Liver (tissue), 9 donors: ENCODE measurements around the gene SLC39A3. TPM values are rescaled to one million over a fixed set of nuclear protein-coding genes. Genes with fewer than 3 reads are reported as not detected.

Experiments used
- DNase-seq: peaks from one replicate; pipeline ENCODE4 v3.0.0-alpha.2; 2017; ENCODE audit warnings: low spot score
- H3K27ac ChIP-seq, 2 donors: one replicate each; pipeline ENCODE4 v1.7.0; 2013; ENCODE audit warnings: inconsistent platforms in 2 of 2, low read length in 2 of 2, control low read depth in 1 of 2, low read depth in 1 of 2, mild to moderate bottlenecking in 1 of 2
- H3K27me3 ChIP-seq, 4 donors: one replicate each; pipeline versions ENCODE4 v1.6.1 to v1.7.0; 2013; ENCODE audit warnings: low read length in 3 of 4, inconsistent platforms in 1 of 4, mild to moderate bottlenecking in 1 of 4, moderate library complexity in 1 of 4; ENCODE audit not compliant: control insufficient read depth in 4 of 4, insufficient read depth in 4 of 4
- H3K36me3 ChIP-seq, 4 donors: one replicate each; pipeline versions ENCODE4 v1.6.1 to v1.7.0; 2013; ENCODE audit warnings: low read length in 3 of 4, mild to moderate bottlenecking in 3 of 4, low read depth in 1 of 4, moderate library complexity in 1 of 4; ENCODE audit not compliant: control insufficient read depth in 4 of 4, insufficient read depth in 3 of 4
- H3K4me1 ChIP-seq, 4 donors: one replicate each; pipeline versions ENCODE4 v1.6.1 to v1.7.0; 2013; ENCODE audit warnings: low read length in 3 of 4, mild to moderate bottlenecking in 3 of 4, moderate library complexity in 1 of 4; ENCODE audit not compliant: control insufficient read depth in 4 of 4, insufficient read depth in 4 of 4
- H3K4me3 ChIP-seq, 3 donors: one replicate each; pipeline versions ENCODE4 v1.6.1 to v1.7.0; 2013; ENCODE audit warnings: low read length in 3 of 3, control low read depth in 1 of 3, low read depth in 1 of 3, mild to moderate bottlenecking in 1 of 3
- H3K9ac ChIP-seq, 2 donors: one replicate each; pipeline ENCODE4 v1.7.0; 2013; ENCODE audit warnings: low read length in 2 of 2, mild to moderate bottlenecking in 2 of 2, moderate library complexity in 2 of 2, control low read depth in 1 of 2, low read depth in 1 of 2
- H3K9me3 ChIP-seq, 4 donors: one replicate each; pipeline versions ENCODE4 v1.6.1 to v1.7.0; 2013; ENCODE audit warnings: low read length in 3 of 4; ENCODE audit not compliant: control insufficient read depth in 4 of 4
- ATF3 ChIP-seq: IDR thresholded peaks from 2 replicates; pipeline ENCODE4 v1.6.1; 2016; ENCODE audit warnings: antibody characterized with exemption
- CTCF ChIP-seq: fragments of 150-350 bp; IDR thresholded peaks from 2 replicates; pipeline ENCODE4 v1.5.1; 2017; ENCODE audit warnings: improper control_type of control experiment, low read depth, low read length; ENCODE audit not compliant: missing input control
- FOXA1 ChIP-seq: IDR thresholded peaks from 2 replicates; pipeline ENCODE4 v1.6.1; 2016; ENCODE audit warnings: antibody characterized with exemption
- FOXA2 ChIP-seq: IDR thresholded peaks from 2 replicates; pipeline ENCODE4 v1.6.1; 2016; ENCODE audit warnings: antibody characterized with exemption
- GABPA ChIP-seq, 2 donors: IDR thresholded peaks in 1 of 2; conservative IDR thresholded peaks in 1 of 2; 2 replicates each; pipeline ENCODE4 v1.6.1; 2016; ENCODE audit warnings: antibody characterized with exemption in 2 of 2, mild to moderate bottlenecking in 1 of 2, moderate library complexity in 1 of 2
- HNF4A ChIP-seq, 2 donors: conservative IDR thresholded peaks; 2 replicates each; pipeline ENCODE4 v1.6.1; 2016; ENCODE audit warnings: antibody characterized with exemption in 2 of 2, mild to moderate bottlenecking in 2 of 2
- HNF4G ChIP-seq: IDR thresholded peaks from 2 replicates; pipeline ENCODE4 v1.6.1; 2016; ENCODE audit warnings: antibody characterized with exemption
- JUND ChIP-seq, 2 donors: IDR thresholded peaks; 2 replicates each; pipeline ENCODE4 v1.6.1; 2016; ENCODE audit warnings: antibody characterized with exemption in 2 of 2
- RAD21 ChIP-seq, 2 donors: IDR thresholded peaks; 2 replicates each; pipeline ENCODE4 v1.6.1; 2016; ENCODE audit warnings: antibody characterized with exemption in 2 of 2, mild to moderate bottlenecking in 2 of 2
- SP1 ChIP-seq: IDR thresholded peaks from 2 replicates; pipeline ENCODE4 v1.6.1; 2018; ENCODE audit warnings: antibody characterized with exemption, mild to moderate bottlenecking
- TAF1 ChIP-seq: conservative IDR thresholded peaks from 2 replicates; pipeline ENCODE4 v1.6.1; 2016; ENCODE audit warnings: antibody characterized with exemption, mild to moderate bottlenecking
- ZBTB33 ChIP-seq: IDR thresholded peaks from 2 replicates; pipeline ENCODE4 v1.6.1; 2016; ENCODE audit warnings: antibody characterized with exemption
- WGBS: extraction: QIAGEN DNeasy Blood & Tissue Kit; methylation state at CpG from one replicate; pipeline ENCODE4 v1.1.7; 2013; 5-methylcytosine and 5-hydroxymethylcytosine counted together
- polyA plus RNA-seq, 2 donors: library from polyadenylated mRNA; stranded (reverse) in 1 of 2; unstranded in 1 of 2; fragments of 200-250 nt in 1 of 2; fragments of >200 nt in 1 of 2; fragmentation: Nextera tagmentation in 1 of 2; extraction: Ambion mirVana in 1 of 2; gene quantifications; one replicate each; pipeline versions ENCODE4 v1.2.1 to v1.2.3, GENCODE V29; 2013 to 2015
- total RNA-seq, 2 donors: library from RNA; depleted of rRNA; stranded (reverse); fragments of >200 nt; gene quantifications; one replicate each; pipeline ENCODE4 v1.2.3, GENCODE V29; 2014
- TF ChIP-seq, protein P1 (sequence below): IDR thresholded peaks from 2 replicates; pipeline ENCODE4 v1.6.1; 2016; ENCODE audit warnings: antibody characterized with exemption
- TF ChIP-seq, protein P2 (sequence below): IDR thresholded peaks from 2 replicates; pipeline ENCODE4 v1.6.1; 2016; ENCODE audit warnings: antibody characterized with exemption, mild to moderate bottlenecking
- donor health status: healthy.
- donor health status: healthy.
- donor health status: healthy.
- donor health status: healthy.
- donor health status: healthy.

The SLC39A3 gene
- total and polyA plus RNA-seq, 4 donors = 19.8 to 29.0 (median 24.2) TPM

DNA sequence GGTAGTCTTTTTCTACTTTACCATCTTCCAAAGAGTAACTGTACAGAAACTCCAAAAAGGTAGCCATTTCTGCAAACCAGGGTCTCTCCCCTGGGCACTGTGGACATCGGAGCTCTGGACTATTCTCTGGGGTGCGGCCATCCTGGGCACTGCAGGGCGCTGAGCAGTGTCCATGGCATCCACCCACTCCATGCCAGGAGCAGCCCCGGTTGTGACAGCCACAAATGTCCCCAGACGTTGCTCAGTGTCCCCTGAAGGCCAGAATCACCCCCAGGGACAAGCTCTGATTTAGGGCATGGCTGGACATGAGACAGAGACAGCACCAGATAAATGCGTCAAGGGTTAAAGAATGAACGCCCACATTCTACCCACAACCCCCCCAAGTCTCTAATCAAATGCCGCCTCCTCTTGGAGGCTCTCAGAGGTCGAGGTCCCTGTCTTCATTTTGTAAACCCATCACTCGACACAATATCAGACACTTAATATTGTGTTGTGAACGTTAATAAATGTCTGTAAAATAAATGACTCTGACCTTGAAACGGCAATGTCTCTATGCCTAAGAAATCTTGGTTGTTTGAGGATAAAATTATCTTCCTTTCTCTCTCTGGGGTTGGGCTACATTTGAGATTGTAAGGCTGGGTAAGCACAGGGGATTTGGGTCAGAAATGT is 46.2 kb downstream of the SLC39A3 start:
- no peak overlapping the region for H3K27ac ChIP-seq
- no peaks in the 10 kb centered on the region for H3K36me3 ChIP-seq
- peaks cover 0 to 3% (median 0%) of the 10 kb centered on the region in 4 donors for H3K4me1 ChIP-seq
- H3K4me3 ChIP-seq = no peak overlapping the region
- no peak overlapping the region for H3K9ac ChIP-seq
- no peaks in the 10 kb centered on the region for H3K9me3 ChIP-seq
- DNase-seq = no peak
- H3K27me3 ChIP-seq = no peaks in the 10 kb centered on the region
- no peak for TF ChIP-seq GABPA (IDR thresholded peaks at IDR 0.05 in 1 of 2, conservative IDR thresholded peaks at IDR 0.05 in 1 of 2)
- TF ChIP-seq FOXA1 = no peak
- TF ChIP-seq ZBTB33 = no peak
- TF ChIP-seq CTCF = no peak
- no peak for TF ChIP-seq SP1
- TF ChIP-seq ATF3 = no peak
- TF ChIP-seq JUND (IDR thresholded peaks at IDR 0.05) = no peak
- 68% methylated on average over 12 of the region's 12 CpGs for WGBS

DNA sequence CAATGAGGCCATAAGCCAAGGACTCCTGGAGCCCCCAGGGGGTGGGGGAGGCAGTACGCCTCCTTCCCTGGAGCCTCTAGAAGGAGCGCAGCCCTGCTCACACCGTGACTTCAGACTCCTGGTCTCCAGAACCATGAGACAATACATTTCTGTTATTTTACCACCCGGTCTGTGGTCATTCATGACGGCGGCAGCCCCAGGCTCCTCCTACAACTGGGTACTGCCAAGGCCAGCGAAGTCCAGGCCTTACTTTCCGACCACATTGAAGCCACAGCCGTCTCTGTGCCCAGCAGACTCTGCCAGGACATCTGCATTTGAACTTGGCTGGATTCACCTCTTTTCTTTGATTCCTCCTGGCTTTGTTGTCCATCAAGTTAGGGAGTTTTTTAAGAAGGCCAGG is 47.9 kb downstream of the SLC39A3 start:
- no peak for TF ChIP-seq FOXA1
- no peak for TF ChIP-seq ATF3
- no peak for TF ChIP-seq RAD21 (IDR thresholded peaks at IDR 0.05)
- TF ChIP-seq JUND (IDR thresholded peaks at IDR 0.05) = no peak
- no peak for TF ChIP-seq HNF4A (conservative IDR thresholded peaks at IDR 0.05)
- TF ChIP-seq FOXA2 = no peak
- TF ChIP-seq, protein P1, sequence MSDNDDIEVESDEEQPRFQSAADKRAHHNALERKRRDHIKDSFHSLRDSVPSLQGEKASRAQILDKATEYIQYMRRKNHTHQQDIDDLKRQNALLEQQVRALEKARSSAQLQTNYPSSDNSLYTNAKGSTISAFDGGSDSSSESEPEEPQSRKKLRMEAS = no peak
- no peak for TF ChIP-seq SP1
- no peak for TF ChIP-seq GABPA (IDR thresholded peaks at IDR 0.05 in 1 of 2, conservative IDR thresholded peaks at IDR 0.05 in 1 of 2)
- TF ChIP-seq HNF4G = no peak
- TF ChIP-seq, protein P2, sequence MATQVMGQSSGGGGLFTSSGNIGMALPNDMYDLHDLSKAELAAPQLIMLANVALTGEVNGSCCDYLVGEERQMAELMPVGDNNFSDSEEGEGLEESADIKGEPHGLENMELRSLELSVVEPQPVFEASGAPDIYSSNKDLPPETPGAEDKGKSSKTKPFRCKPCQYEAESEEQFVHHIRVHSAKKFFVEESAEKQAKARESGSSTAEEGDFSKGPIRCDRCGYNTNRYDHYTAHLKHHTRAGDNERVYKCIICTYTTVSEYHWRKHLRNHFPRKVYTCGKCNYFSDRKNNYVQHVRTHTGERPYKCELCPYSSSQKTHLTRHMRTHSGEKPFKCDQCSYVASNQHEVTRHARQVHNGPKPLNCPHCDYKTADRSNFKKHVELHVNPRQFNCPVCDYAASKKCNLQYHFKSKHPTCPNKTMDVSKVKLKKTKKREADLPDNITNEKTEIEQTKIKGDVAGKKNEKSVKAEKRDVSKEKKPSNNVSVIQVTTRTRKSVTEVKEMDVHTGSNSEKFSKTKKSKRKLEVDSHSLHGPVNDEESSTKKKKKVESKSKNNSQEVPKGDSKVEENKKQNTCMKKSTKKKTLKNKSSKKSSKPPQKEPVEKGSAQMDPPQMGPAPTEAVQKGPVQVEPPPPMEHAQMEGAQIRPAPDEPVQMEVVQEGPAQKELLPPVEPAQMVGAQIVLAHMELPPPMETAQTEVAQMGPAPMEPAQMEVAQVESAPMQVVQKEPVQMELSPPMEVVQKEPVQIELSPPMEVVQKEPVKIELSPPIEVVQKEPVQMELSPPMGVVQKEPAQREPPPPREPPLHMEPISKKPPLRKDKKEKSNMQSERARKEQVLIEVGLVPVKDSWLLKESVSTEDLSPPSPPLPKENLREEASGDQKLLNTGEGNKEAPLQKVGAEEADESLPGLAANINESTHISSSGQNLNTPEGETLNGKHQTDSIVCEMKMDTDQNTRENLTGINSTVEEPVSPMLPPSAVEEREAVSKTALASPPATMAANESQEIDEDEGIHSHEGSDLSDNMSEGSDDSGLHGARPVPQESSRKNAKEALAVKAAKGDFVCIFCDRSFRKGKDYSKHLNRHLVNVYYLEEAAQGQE = no peak
- TF ChIP-seq TAF1 = no peak

More for the DNA sequence above, 47.9 kb downstream of the SLC39A3 start:
- Histone ChIP-seq H3K9ac (no peak overlapping the region), H3K4me1 (peaks cover 0 to 3% (median 0%) of the 10 kb centered on the region in 4 donors), H3K27ac (no peak overlapping the region), H3K36me3 (no peaks in the 10 kb centered on the region), H3K27me3 (no peaks in the 10 kb centered on the region), H3K4me3 (no peak overlapping the region), H3K9me3 (no peaks in the 10 kb centered on the region)
- WGBS = 92% methylated on average over 9 of the region's 9 CpGs
- no peak for DNase-seq
